Measurements from ENCODE around the gene KANSL1.

DNA sequence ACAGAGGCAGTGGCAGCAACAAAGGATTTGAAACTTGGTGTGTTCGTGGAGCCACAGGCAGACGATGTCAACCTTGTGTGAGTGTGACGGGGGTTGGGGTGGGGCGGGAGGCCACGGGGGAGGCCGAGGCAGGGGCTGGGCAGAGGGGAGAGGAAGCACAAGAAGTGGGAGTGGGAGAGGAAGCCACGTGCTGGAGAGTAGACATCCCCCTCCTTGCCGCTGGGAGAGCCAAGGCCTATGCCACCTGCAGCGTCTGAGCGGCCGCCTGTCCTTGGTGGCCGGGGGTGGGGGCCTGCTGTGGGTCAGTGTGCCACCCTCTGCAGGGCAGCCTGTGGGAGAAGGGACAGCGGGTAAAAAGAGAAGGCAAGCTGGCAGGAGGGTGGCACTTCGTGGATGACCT lies 168.6 kb downstream of the KANSL1 start:
- TF ChIP-seq, protein P1, sequence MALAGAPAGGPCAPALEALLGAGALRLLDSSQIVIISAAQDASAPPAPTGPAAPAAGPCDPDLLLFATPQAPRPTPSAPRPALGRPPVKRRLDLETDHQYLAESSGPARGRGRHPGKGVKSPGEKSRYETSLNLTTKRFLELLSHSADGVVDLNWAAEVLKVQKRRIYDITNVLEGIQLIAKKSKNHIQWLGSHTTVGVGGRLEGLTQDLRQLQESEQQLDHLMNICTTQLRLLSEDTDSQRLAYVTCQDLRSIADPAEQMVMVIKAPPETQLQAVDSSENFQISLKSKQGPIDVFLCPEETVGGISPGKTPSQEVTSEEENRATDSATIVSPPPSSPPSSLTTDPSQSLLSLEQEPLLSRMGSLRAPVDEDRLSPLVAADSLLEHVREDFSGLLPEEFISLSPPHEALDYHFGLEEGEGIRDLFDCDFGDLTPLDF (CRISPR knock-in tag; IDR thresholded peaks at IDR 0.05): no peak
- TF ChIP-seq, protein P2, sequence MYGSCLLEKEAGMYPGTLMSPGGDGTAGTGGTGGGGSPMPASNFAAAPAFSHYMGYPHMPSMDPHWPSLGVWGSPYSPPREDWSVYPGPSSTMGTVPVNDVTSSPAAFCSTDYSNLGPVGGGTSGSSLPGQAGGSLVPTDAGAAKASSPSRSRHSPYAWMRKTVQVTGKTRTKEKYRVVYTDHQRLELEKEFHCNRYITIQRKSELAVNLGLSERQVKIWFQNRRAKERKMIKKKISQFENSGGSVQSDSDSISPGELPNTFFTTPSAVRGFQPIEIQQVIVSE (CRISPR knock-in tag; IDR thresholded peaks at IDR 0.05; ENCODE audit: borderline replicate concordance): no peak
- TF ChIP-seq IRF2 (CRISPR knock-in tag; IDR thresholded peaks at IDR 0.05; ENCODE audit: borderline replicate concordance, low read depth) (no peak), TP53 (CRISPR knock-in tag; IDR thresholded peaks at IDR 0.05) (no peak), JUN (CRISPR knock-in tag; IDR thresholded peaks at IDR 0.05) (no peak), TCF7 (CRISPR knock-in tag; IDR thresholded peaks at IDR 0.05; ENCODE audit: low read depth) (no peak), SMAD3 (CRISPR knock-in tag; IDR thresholded peaks at IDR 0.05; ENCODE audit: borderline replicate concordance) (no peak), FOXP1 (CRISPR knock-in tag; IDR thresholded peaks at IDR 0.05; ENCODE audit: borderline replicate concordance) (no peak), CREB1 (CRISPR knock-in tag; IDR thresholded peaks at IDR 0.05) (no peak)
- TF ChIP-seq, protein P3, sequence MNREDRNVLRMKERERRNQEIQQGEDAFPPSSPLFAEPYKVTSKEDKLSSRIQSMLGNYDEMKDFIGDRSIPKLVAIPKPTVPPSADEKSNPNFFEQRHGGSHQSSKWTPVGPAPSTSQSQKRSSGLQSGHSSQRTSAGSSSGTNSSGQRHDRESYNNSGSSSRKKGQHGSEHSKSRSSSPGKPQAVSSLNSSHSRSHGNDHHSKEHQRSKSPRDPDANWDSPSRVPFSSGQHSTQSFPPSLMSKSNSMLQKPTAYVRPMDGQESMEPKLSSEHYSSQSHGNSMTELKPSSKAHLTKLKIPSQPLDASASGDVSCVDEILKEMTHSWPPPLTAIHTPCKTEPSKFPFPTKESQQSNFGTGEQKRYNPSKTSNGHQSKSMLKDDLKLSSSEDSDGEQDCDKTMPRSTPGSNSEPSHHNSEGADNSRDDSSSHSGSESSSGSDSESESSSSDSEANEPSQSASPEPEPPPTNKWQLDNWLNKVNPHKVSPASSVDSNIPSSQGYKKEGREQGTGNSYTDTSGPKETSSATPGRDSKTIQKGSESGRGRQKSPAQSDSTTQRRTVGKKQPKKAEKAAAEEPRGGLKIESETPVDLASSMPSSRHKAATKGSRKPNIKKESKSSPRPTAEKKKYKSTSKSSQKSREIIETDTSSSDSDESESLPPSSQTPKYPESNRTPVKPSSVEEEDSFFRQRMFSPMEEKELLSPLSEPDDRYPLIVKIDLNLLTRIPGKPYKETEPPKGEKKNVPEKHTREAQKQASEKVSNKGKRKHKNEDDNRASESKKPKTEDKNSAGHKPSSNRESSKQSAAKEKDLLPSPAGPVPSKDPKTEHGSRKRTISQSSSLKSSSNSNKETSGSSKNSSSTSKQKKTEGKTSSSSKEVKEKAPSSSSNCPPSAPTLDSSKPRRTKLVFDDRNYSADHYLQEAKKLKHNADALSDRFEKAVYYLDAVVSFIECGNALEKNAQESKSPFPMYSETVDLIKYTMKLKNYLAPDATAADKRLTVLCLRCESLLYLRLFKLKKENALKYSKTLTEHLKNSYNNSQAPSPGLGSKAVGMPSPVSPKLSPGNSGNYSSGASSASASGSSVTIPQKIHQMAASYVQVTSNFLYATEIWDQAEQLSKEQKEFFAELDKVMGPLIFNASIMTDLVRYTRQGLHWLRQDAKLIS (CRISPR knock-in tag; IDR thresholded peaks at IDR 0.05; ENCODE audit: borderline replicate concordance): no peak
- TF ChIP-seq, protein P4, sequence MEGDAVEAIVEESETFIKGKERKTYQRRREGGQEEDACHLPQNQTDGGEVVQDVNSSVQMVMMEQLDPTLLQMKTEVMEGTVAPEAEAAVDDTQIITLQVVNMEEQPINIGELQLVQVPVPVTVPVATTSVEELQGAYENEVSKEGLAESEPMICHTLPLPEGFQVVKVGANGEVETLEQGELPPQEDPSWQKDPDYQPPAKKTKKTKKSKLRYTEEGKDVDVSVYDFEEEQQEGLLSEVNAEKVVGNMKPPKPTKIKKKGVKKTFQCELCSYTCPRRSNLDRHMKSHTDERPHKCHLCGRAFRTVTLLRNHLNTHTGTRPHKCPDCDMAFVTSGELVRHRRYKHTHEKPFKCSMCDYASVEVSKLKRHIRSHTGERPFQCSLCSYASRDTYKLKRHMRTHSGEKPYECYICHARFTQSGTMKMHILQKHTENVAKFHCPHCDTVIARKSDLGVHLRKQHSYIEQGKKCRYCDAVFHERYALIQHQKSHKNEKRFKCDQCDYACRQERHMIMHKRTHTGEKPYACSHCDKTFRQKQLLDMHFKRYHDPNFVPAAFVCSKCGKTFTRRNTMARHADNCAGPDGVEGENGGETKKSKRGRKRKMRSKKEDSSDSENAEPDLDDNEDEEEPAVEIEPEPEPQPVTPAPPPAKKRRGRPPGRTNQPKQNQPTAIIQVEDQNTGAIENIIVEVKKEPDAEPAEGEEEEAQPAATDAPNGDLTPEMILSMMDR (IDR thresholded peaks at IDR 0.05): no peak
- TF ChIP-seq, protein P5, sequence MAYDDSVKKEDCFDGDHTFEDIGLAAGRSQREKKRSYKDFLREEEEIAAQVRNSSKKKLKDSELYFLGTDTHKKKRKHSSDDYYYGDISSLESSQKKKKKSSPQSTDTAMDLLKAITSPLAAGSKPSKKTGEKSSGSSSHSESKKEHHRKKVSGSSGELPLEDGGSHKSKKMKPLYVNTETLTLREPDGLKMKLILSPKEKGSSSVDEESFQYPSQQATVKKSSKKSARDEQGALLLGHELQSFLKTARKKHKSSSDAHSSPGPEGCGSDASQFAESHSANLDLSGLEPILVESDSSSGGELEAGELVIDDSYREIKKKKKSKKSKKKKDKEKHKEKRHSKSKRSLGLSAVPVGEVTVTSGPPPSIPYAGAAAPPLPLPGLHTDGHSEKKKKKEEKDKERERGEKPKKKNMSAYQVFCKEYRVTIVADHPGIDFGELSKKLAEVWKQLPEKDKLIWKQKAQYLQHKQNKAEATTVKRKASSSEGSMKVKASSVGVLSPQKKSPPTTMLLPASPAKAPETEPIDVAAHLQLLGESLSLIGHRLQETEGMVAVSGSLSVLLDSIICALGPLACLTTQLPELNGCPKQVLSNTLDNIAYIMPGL (CRISPR knock-in tag; IDR thresholded peaks at IDR 0.05): no peak
- TF ChIP-seq, protein P6, sequence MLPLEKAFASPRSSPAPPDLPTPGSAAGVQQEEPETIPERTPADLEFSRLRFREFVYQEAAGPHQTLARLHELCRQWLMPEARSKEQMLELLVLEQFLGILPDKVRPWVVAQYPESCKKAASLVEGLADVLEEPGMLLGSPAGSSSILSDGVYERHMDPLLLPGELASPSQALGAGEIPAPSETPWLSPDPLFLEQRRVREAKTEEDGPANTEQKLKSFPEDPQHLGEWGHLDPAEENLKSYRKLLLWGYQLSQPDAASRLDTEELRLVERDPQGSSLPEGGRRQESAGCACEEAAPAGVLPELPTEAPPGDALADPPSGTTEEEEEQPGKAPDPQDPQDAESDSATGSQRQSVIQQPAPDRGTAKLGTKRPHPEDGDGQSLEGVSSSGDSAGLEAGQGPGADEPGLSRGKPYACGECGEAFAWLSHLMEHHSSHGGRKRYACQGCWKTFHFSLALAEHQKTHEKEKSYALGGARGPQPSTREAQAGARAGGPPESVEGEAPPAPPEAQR (CRISPR knock-in tag; IDR thresholded peaks at IDR 0.05): no peak
- TF ChIP-seq, protein P7, sequence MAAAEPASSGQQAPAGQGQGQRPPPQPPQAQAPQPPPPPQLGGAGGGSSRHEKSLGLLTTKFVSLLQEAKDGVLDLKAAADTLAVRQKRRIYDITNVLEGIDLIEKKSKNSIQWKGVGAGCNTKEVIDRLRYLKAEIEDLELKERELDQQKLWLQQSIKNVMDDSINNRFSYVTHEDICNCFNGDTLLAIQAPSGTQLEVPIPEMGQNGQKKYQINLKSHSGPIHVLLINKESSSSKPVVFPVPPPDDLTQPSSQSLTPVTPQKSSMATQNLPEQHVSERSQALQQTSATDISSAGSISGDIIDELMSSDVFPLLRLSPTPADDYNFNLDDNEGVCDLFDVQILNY (CRISPR knock-in tag; IDR thresholded peaks at IDR 0.05): no peak

All from WTC11 (cell line).